Adrenal gland (tissue), 12 donors: ENCODE measurements around the gene AMZ1. TPM values are rescaled to one million over a fixed set of nuclear protein-coding genes. Genes with fewer than 3 reads are reported as not detected.

Experiments used
- DNase-seq, 7 donors: peaks; one replicate each; pipeline ENCODE4 v3.0.0-alpha.2; 2019 to 2020
- H3K27ac ChIP-seq, 5 donors: fragments of 200-600 bp; sonication (generic) in 4 of 5; 1 replicate in 3 of 5; 2 replicates in 2 of 5; pipeline versions ENCODE4 v1.5.1 to v1.8.0; 2016 to 2020; ENCODE audit warnings: mild to moderate bottlenecking in 1 of 5
- H3K27me3 ChIP-seq: fragments of 200-600 bp; 2 replicates; pipeline ENCODE4 v1.8.0; 2021
- H3K36me3 ChIP-seq, 2 donors: fragments of 200-600 bp; replicated peaks in 1 of 2; 1 replicate in 1 of 2; 2 replicates in 1 of 2; pipeline versions ENCODE4 v1.5.1 to v1.8.0; 2018 to 2022
- H3K4me1 ChIP-seq, 2 donors: fragments of 200-600 bp; replicated peaks in 1 of 2; 1 replicate in 1 of 2; 2 replicates in 1 of 2; pipeline versions ENCODE4 v1.5.1 to v1.8.0; 2018 to 2021
- H3K4me3 ChIP-seq, 4 donors: fragments of 200-600 bp; sonication (generic) in 3 of 4; one replicate each; pipeline ENCODE4 v1.5.1; 2016 to 2018
- H3K9me3 ChIP-seq, 3 donors: fragments of 200-600 bp; sonication (generic) in 1 of 3; replicated peaks in 1 of 3; 1 replicate in 2 of 3; 2 replicates in 1 of 3; pipeline versions ENCODE4 v1.5.1 to v1.8.0; 2016 to 2021
- POLR2A ChIP-seq, 2 donors: fragments of 450-650 bp; IDR thresholded peaks; one replicate each; pipeline ENCODE4 v1.6.1; 2017; ENCODE audit warnings: antibody characterized with exemption in 2 of 2, mild to moderate bottlenecking in 2 of 2, moderate library complexity in 1 of 2
- WGBS, 4 donors: extraction: QIAGEN DNeasy Blood & Tissue Kit in 2 of 4; methylation state at CpG; one replicate each; pipeline versions ENCODE4 v1.1.5 to v1.1.7; 2013 to 2017; 5-methylcytosine and 5-hydroxymethylcytosine counted together
- intact Hi-C, 2 donors: fragments of 100-400 bp; cut with DNase I; formaldehyde crosslinking; loops; one replicate each; pipeline versions ENCODE4 v1.14.1 to v1.15.0; 2022 to 2023
- polyA plus RNA-seq, 3 donors: library from polyadenylated mRNA; stranded (reverse); fragments of 200-250 nt in 2 of 3; fragments of 350-450 nt in 1 of 3; fragmentation: Illumina TruSeq in 1 of 3; extraction: RNeasy Lipid Tissue Mini Kit (QIAGEN cat#74804) in 1 of 3; gene quantifications; one replicate each; pipeline ENCODE4 v1.2.3, GENCODE V29; 2013 to 2014
- total RNA-seq, 9 donors: library from RNA; depleted of rRNA in 4 of 9; stranded (reverse); fragments of >200 nt in 4 of 9; fragments of 120-200 nt in 1 of 9; fragmentation: NEBNext Ultra II Directional in 1 of 9; extraction: Animal tissue kit (Norgen Biotek cat#: 25700) in 1 of 9; gene quantifications; one replicate each; pipeline versions ENCODE4 v1.1.0 to v1.2.4, GENCODE V29; 2013 to 2023
- TF ChIP-seq, protein P1 (sequence below), 6 experiments: fragments of 450-650 bp in 4 of 6; fragments of 200-600 bp in 2 of 6; sonication (generic) in 1 of 6; IDR thresholded peaks; 1 replicate in 5 of 6; 2 replicates in 1 of 6; pipeline versions ENCODE4 v1.5.1 to v1.8.0; 2016 to 2021; ENCODE audit warnings: antibody characterized with exemption in 6 of 6, mild to moderate bottlenecking in 2 of 6, moderate library complexity in 1 of 6
- donor health status: healthy with polysubstance abuse.
- donor health status: Bipolar disorder and iron deficiency.
- donor health status: DM: yes; HTN: yes; CAD: no.
- donor health status: DM: no; HTN: no; CAD: no.
- donor health status: DM: no; HTN: no; CAD: no.
- donor health status: DM: yes; HTN: yes; CAD: no.

The AMZ1 gene
- total and polyA plus RNA-seq, 12 donors: 0.06 to 0.36 (median 0.11) TPM; not detected in 6

- DNase-seq: peak in 3 of 7 donors; percentile 22 to 47 (median 36)
- Histone ChIP-seq H3K27ac (peak overlapping the region in 3 of 5 donors; percentile 82 to 87 (median 86)), H3K4me1 (peaks cover 17 to 21% of the 10 kb centered on the region in 2 donors), H3K4me3 (no peak overlapping the region), H3K27me3 (no peaks in the 10 kb centered on the region), H3K36me3 (peaks cover 0 to 26% of the 10 kb centered on the region in 2 donors), H3K9me3 (no peaks in the 10 kb centered on the region)
- 58 to 66% (median 60%) methylated on average over 17 to 33 of the region's 33 CpGs for WGBS, 4 donors
- TF ChIP-seq POLR2A (IDR thresholded peaks at IDR 0.05): no peak
- TF ChIP-seq, protein P1, sequence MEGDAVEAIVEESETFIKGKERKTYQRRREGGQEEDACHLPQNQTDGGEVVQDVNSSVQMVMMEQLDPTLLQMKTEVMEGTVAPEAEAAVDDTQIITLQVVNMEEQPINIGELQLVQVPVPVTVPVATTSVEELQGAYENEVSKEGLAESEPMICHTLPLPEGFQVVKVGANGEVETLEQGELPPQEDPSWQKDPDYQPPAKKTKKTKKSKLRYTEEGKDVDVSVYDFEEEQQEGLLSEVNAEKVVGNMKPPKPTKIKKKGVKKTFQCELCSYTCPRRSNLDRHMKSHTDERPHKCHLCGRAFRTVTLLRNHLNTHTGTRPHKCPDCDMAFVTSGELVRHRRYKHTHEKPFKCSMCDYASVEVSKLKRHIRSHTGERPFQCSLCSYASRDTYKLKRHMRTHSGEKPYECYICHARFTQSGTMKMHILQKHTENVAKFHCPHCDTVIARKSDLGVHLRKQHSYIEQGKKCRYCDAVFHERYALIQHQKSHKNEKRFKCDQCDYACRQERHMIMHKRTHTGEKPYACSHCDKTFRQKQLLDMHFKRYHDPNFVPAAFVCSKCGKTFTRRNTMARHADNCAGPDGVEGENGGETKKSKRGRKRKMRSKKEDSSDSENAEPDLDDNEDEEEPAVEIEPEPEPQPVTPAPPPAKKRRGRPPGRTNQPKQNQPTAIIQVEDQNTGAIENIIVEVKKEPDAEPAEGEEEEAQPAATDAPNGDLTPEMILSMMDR (IDR thresholded peaks at IDR 0.05): no peak
- intact Hi-C loops: loop anchor here in 1 of 2 donors (10.0 kb wide), 1 partner anchor 188 kb away; the partner anchor contains the start of gene GRIFIN
Observed at GRCh38 chr7:2662273-2663120, 25.5 kb upstream of the AMZ1 start.

GRCh38 chr7:2663121-2663886, 24.7 kb upstream of the AMZ1 start:
- 35 to 49% (median 44%) methylated on average over 11 to 30 of the region's 30 CpGs for WGBS, 4 donors
- peak in 1 of 2 donors; percentile 24 for TF ChIP-seq POLR2A (IDR thresholded peaks at IDR 0.05)
- TF ChIP-seq, protein P1 (IDR thresholded peaks at IDR 0.05): no peak
- peaks cover 0 to 19% of the 10 kb centered on the region in 2 donors for H3K36me3 ChIP-seq

GRCh38 chr7:2663960-2664359, 24.0 kb upstream of the AMZ1 start:
- no peaks in the 10 kb centered on the region for H3K27me3 ChIP-seq
- peaks cover 17 to 21% of the 10 kb centered on the region in 2 donors for H3K4me1 ChIP-seq
- peaks cover 0 to 12% of the 10 kb centered on the region in 2 donors for H3K36me3 ChIP-seq
- H3K27ac ChIP-seq: peak overlapping the region in 3 of 5 donors; percentile 82 to 87 (median 86)
- peak in 1 of 7 donors; percentile 22 for DNase-seq
- TF ChIP-seq, protein P1 (IDR thresholded peaks at IDR 0.05): no peak
- TF ChIP-seq POLR2A (IDR thresholded peaks at IDR 0.05): no peak
- 50 to 72% (median 52%) methylated on average over 2 to 4 of the region's 4 CpGs for WGBS, 4 donors
- no peak overlapping the region for H3K4me3 ChIP-seq
- no peaks in the 10 kb centered on the region for H3K9me3 ChIP-seq
- intact Hi-C loops: loop anchor here in 1 of 2 donors (10.0 kb wide), 1 partner anchor 189 kb away; the partner anchor contains the start of gene GRIFIN

More at GRCh38 chr7:2663121-2663886, 24.7 kb upstream of the AMZ1 start:
- intact Hi-C loops: loop anchor here in 1 of 2 donors (10.0 kb wide), 1 partner anchor 189 kb away; the partner anchor contains the start of gene GRIFIN
- H3K27me3 ChIP-seq: no peaks in the 10 kb centered on the region
- no peak overlapping the region for H3K4me3 ChIP-seq
- peak; percentile 64 to 92 (median 85) for DNase-seq
- H3K9me3 ChIP-seq: no peaks in the 10 kb centered on the region
- H3K4me1 ChIP-seq: peaks cover 17 to 21% of the 10 kb centered on the region in 2 donors
- H3K27ac ChIP-seq: peak overlapping the region in 4 of 5 donors; percentile 69 to 87 (median 84)
